Activated CD4-positive, CD25-positive, alpha-beta regulatory T cell treated with anti-CD3 and anti-CD28 coated beads, Interleukin-2, amount 50 U/mL, for 72 hours (primary cell): Measurements from ENCODE around the gene EML6.
"Not testable (repeated sequence)": the region's sequence is repeated elsewhere in the genome, so short reads cannot be mapped to it uniquely, and the experiment has no call there.

Source experiments
- DNase-seq: peaks from one replicate; pipeline ENCODE4 v3.0.0; 2021

EML6 gene

DNA sequence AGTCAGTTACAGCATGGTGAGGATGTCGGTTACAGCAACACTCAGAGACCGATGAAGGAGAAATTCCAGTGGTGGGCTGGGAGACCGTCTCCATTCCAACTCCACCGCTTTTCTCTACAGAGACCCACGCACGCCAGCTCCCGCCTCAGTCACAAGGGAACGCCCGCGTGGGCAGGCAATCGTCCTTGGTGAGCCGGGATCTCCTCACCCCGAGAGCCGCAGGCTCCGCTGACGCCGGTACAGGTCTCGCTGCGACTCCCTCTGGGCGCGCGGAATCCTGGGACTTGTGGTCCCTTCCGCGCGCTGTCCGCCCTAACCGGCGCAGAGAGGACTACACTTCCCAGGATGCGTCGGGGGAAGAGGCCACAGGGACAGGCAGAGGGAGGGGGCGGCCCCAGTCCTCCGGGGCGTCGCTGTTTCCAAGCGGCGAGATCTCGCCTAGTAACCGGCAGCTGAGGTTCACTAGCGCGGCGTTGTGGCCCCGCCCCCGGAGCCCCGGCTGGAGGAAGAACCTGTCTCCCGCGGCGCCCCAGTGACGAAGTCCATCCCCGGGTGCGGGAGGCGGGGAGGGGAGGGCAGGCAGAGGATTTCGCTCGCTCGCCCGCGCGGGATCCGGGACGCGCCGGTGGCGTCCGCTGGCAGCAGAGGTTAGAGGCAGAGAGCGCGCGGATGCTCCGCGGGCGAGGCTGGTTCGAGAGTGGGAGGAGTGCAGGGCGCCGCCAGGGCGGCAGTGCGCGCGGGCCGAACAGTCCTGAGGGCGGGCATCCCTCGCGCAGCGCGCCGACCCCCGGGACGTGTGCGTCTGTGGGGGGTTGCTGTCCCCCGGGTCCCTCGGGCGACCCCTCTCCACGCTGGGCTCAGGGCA, at the start of gene EML6:
Gene EML6 (plus strand): TSS at position 532 of the 865 bp plus-strand sequence. CDS start 1,400 bp downstream, outside the sequence.
- DNase-seq, result peak; percentile 93

DNA sequence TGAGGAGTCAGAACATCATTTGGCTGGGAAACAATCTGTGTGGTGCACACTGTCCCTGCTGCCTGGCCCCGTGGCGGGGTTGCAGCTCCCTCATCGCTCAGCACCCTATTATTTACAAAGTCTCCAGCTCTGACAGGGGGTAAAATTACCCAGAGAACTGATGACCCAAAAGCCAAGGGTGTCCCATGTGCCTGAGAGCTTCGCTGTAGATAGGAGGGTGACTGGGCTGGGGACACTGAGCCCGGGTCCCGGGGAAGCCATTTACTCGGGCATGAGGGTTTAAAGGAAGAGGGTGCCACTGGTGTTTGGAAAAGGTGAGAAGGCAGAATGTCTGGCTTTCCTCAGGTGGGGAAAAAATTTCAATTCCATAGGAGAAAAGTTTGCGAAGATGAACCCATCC, 48.2 kb upstream of the EML6 start:
- no peak for DNase-seq

DNA sequence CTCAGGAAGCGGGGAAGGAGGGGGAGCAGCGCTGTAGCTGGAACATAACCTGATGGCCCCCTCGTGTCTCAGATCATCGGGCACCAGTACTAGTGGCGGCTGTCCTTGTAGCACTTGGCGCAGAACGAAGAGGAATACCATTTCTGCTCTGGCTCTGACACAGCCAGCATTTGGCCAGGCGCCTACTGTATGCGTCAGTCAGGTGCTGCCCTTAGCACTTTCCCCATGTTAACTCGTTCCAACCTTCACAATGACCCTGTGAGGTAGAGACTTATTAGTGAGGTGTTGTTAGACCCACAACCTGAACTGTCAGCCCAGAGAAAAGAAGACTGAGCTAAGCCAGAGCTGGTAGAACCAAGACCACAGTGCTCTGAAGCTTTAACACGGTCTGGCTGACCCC, 47.7 kb upstream of the EML6 start:
- no peak for DNase-seq

DNA sequence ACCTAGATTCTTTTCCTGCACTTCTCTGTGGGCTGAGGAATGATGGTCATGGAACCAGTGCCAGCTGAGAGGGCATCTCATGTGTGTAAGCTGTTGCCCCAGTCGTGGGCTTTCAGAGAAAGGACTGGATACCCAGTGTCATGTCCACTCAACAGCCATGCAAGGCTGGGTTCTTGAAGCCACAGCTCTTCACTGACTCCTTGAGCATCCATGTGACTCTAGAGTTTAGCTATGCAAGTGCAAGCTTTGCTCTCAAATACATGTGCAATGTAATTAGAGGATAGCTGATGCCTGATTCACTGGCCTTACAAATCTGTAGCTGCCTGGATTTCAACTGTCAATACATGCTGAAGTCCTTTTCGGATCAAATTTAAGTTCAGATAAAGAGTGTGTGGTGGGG, 46.8 kb upstream of the EML6 start:
- DNase-seq, result no peak

DNA sequence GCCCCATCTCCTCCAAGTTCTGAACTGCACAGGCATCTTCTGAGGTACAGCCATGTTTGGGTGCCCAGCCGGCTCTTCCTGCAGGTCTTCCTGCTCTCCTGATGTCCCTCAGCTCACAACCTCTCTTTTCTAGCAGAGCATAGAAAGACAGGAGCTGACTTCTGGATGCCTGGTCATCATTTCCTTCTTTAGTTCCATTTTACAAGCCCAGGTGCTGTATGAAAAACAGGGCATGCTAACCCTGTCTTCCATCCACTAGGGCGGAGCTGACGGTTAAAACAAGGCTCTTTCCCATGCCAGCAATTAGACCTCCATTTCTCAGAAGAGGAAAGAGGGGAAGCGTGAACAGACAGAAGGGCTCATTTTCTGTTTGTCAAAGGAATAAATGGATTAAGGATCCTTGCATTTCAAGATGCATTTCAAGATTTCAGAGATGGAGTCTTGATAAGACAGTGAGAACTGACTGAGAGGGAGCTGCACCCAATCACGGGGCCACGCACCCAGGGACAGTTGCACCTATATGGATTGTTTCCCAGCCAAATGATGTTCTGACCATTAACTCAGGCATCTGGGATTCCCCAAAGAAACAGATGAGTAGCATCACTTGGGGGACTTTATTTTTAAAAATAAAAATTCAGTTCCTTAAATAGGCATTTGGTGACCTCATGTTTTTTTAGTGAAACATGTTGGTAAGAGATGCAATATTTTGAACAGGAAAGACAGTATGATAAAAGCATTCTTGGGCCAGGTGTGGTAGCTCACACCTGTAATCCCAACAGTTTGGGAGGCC, 45.8 kb upstream of the EML6 start:
- no peak for DNase-seq

DNA sequence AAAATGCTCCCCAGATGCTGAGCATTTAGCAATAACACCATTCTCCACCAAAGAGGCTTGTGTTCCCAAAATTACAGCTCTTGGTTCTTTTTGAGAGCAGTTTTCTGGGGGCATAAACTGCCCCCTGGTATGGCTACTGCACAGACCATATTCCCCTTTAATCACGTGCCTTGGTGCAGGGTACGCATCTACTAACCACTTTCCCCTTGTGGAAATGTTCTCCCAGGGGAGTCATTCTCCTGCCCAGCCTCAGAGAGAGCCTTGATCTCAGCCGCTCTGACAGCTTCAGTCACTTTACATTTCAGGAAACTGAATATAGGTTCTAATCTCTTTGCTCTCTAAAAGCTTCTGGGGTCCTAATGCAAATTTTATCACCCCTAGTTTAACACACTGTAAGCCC, 44.7 kb upstream of the EML6 start:
- no peak for DNase-seq

DNA sequence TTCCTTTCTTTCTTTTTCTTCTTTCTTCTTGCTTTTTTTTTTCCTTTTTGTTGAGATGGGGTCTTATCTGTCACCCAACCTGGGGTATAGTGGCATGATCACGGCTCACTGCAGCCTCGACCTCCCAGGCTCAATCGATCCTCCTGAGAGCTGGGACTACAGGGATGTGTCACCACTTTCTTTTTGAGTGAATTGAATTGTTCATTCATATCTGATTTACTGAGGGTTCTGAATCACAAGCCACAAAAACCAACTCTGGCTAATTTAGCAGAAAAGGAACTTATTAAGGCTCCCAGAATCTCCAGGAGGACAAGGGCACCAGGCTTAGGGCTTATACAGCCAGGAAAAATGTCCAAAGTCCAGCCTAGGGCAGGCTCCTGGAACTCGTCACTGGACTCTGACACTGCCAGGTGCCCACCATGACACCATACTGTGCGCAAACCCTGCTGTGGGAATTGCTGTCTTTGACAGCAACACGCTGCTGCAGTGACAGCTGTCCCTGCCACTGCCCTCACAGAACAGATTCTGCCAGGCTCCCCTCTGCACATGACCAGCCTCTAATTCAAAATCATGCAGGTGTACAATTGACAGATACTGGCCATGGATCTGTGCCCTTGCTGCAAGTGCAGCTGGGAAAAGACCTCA, 42.9 kb upstream of the EML6 start:
- no peak for DNase-seq

DNA sequence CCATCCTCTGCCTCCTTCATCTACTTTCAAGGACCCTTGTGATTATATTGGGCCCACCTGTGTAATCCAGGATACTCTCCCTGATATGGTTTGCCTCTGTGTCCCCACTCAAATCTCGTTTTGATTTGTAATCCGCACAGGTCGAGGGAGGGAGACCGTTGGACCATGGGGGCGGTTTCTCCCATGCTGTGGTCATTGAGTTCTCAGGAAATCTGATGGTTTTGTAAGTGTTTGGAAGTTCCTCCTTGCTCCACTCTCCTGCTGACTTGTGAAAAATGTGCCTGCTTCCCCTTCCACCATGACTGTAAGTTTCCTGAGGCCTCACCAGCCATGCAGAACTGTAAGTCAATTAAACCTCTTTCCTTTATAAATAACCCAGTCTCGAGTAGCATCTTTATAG, 42.0 kb upstream of the EML6 start:
- DNase-seq, result no peak

DNA sequence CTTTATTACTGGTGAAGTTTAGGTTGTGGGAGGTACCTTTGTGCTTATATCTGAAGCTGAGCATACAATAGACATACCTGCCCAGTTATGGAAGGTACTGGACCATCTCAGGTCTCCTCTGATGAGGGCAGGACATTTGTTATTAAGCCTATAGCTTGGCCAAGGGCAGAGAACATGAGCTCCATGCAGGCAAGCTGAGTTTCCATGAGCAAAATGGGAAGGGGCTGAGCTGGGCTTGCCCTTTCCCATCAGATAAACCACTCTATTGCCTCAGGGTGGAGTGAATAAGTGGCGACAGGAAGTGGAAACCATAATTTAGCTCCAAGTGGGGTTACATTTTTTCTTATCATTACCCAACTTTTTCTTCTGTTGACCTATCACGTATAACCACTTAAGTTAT, 39.9 kb upstream of the EML6 start:
- no peak for DNase-seq

DNA sequence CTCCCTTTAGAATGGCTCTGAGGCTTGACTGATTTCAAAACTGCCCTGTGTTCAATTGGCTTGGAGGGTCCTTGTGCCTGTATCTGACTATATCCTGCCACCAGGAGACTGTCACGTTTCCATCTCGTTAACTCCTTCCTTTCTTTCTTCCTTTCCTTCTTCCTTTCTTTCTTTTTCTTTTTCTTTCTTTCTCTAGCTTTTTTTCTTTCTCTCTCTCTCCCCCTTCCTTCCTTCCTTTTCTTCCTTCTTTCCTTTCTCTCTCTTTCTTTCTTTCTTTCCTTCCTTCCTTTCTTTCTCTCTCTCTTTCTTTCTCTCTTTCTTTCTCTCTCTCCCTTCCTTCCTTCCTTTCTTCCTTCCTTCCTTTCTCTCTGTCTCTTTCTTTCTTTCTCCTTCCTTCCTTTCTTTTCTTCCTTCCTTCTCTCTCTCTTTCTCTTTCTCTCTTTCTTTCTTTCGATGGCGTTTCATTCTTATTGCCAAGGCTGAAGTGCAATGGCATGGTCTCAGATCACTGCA, 38.1 kb upstream of the EML6 start:
- no peak for DNase-seq

DNA sequence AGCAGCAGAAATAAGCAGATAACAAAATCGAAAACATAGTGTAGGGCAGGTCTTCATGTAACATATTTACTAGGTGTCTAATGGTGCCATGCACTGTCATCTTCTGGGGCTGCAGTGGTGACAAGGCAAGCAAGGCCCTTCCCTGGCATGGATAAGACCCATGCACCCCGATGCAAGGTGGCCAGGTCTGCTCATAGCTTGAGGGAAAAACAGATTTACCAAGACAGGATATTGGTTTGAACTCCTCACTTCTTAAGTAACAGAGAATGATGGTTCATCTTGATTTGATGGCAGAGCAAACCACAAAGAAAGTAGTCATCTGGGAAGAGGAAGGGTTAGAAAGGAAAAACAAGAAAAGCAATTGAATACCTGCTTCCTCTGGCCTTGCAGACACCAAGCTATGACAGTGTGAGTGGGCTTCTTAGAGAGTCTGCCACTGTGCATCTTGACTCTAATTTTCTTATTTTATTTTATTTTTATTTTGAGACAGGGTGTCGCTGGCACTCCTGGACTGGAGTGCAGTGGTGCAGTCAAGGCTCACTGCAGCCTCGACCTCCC, 35.8 kb upstream of the EML6 start:
- no peak for DNase-seq

DNA sequence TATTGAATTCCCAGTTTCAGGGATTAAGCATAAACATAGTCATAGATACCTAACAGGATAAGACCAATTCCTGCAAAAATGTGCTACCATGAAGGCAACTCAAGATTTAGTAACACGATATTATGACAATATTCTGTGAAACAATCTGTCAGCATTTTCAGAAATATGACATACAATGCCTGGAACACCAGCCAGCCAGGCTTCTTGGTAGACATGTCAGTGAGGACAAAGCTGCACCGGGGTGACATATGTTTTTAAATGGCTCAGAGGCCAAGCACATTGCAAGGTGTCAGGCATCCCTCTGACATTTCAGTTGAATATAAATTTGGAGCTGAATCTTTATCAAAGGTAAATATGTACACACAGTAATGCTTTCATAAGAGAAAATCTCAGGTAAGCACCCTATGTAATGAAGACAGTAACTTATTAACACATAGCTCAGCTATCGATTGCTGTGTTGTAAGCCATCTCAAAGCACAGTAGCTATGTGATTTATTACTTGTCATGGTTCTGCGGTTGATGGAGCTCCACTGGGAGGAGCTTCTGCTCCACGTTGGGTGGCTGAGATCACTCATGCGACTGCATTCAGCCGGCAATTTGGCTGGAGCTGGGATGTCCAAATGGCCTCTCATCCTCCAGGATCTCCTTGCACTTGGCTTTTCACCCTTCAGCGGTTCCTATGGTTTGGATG, 31.9 kb upstream of the EML6 start:
- DNase-seq, result no peak

DNA sequence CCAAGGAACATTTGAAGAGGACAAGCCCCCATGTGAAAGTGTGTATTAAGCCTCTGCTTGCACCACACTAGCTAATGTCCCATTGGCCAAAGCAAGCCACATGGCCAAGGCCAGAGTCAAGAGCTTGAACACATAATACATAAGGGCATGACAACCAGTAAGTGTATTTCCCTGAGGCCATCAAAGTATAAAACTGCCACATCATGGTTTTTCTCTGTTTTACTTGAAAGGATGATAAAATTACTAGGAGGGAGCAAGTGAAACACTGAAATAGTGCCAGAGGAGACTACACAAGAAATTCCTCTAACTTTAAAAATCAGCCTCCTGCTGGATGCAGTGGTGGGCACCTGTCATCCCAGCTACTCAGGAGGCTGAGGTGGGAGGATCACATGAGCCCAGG, 30.9 kb upstream of the EML6 start:
- DNase-seq, result no peak

DNA sequence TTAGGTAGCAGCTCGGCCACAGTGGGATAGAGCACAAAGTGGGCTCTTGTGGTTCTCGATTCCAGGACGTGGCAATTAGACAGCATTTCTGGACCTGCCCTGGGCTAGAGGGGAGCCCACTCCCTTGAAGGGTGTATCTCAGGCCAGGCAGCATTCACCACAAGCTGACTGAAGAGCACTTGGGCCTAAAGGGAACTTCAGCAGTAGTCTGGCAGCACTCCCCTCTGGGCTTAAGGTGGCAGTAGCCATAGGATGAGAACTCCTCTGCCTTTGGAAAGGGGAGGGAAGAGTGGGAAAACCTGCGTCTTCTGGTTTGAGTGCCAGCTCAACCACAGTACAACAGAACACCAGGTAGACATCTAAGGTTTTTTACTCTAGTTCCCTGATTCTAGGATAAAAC, 28.1 kb upstream of the EML6 start:
- no peak for DNase-seq

DNA sequence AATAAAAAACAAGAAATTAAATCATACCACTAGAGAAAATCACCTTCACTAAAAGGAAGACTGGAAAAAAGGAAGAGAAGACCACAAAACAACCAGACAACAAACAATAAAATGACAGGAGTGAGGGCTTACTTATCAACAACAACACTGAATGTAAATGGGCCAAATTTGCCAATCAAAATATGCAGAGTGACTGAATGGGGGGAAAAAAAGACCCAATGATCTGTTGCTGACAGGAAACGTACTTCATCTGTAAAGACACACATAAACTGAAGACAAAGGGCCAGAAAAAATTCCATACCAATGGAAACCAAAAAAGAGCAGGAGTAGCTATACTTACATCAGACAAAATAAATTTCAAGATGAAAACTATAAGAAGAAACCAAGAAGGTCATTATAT, 25.5 kb upstream of the EML6 start:
- DNase-seq, result no peak

DNA sequence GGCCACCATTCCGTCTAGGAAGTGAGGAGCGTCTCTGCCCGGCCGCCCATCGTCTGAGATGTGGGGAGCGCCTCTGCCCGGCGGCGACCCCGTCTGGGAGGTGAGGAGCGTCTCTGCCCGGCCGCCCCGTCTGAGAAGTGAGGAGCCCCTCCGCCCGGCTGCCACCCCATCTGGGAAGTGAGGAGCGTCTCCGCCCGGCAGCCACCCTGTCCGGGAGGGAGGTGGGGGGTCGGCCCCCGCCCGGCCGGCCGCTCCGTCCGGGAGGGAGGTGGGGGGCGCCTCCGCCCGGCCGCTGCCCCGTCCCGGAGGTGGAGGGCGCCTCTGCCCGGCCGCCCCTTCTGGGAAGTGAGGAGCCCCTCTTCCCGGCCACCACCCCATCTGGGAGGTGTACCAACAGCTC, 24.5 kb upstream of the EML6 start:
- not testable (repeated sequence) for DNase-seq

DNA sequence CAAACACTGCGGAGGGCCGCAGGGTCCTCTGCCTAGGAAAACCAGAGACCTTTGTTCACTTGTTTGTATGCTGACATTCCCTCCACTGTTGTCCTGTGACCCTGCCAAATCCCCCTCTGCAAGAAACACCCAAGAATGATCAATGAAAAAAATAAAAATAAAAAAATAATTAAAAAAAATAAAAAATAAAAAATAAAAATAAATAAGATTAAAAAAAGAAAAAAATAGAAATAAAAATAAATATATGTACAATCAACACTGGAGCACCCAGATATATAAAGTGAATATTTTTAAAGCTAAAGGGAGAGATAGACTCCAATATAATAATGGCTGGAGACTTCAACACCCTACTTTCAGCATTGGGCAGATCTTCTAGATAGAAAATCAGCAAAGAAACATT, 23.8 kb upstream of the EML6 start:
- DNase-seq, result no peak

DNA sequence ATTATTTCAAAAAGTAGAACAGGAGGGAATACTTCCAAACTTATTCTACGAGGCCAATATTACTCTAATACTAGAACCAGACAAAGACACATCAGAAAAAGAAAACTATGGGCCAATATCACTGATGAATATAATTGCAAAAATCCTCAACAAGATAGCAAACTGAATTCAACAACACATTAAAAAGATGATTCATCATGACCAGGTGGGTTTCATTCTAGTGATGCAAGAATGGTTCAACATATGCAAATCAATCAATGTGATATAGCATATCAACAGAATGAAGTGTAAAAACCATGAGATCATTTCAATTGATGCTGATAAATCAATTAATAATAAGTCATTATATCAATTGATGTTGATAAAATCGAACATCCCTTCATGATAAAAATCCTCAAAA, 22.4 kb upstream of the EML6 start:
- DNase-seq, result no peak

DNA sequence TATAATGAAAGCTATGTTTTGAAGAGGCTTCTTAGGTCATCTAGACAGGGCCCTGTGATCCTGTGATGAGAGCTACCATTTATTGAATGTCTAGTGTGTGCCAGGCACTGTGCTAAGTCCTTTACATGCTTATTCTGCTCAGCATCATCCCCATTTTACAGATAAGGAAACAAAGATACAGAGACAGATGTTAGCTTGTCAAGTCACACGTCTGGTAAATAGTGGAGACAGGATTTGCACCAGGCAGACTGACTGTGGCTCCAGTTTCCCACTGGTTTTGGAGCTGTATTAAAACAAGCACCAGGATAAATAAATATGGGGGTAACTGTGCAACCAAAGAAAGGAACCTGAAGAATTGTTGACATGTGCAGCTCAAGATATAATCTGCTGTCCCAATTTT, 19.2 kb upstream of the EML6 start:
- DNase-seq, result no peak

DNA sequence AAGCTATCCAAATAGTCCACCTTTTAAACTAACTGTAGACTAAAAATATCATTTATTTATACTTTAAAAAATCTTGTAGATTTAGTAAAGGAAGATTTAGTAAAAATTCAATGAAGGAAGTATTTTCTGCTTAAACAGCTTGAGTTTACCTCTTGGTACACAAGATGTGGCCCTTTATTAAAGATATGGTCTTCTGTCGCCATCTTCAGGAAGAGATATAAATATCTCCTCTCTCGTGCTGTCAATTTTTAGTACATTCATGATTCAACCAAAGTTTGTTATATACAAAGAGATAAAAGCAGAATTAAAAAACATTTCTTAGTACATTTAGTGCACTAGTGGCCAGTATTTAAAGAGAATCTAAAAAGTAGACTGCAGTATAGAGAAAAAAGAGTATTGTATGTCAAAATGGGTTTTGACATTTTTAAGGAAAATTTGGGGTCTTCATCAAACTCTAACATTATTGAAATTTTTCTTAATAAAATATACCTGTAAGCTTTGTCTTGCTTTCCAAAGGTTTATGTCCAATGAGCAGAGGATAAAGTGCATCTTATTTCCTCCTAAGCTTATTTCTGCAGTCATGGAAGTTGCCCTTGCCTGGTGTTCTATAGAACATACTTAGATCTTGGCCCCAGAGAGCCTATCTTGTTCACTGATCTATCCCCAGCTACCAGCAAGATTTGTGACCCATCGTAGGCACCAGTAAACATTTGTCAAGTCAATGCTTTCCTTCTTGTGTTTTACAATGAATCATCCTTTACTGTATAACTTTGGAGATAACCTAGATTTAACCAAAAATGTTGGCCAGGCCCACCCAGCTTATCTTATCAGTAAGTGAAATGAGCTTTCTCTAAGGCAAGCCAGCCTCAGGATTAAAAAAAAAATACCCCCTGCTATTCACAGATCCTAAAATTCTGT, 18.5 kb upstream of the EML6 start:
- DNase-seq, result no peak

DNA sequence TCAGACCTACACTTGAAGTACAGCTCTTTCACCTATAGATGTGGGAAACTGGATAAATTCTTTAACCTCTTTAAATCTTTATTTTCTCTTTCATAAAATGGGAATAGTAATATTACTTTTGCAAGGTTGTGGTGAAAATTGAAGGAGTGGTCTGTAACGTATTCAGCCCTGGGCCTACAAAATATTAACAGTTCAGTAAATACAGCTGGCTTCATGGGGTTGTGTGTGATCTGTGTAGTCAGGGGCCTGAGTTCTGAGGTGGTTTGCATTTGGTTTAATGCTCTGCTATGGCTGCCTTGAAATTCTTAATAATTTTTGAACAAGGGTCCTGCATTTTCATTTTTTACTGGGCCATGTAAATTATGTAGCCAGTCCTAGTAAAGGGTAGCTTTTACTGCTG, 16.8 kb upstream of the EML6 start:
- no peak for DNase-seq
